ENCODE data around the gene DOCK11. TPM values are rescaled to one million over a fixed set of nuclear protein-coding genes. Genes with fewer than 3 reads are reported as not detected.

The DOCK11 gene
- polyA plus RNA-seq, 6 donors from 2014 or later, result 15.4 to 29.9 (median 19.7) TPM

- Mint-ChIP-seq H3K27me3 (no peaks in the 10 kb centered on the region), H3K4me1 (no peaks in the 10 kb centered on the region), H3K36me3 (peaks cover 0 to 13% of the 10 kb centered on the region in 2 donors), H3K9me3 (no peaks in the 10 kb centered on the region), H3K4me3 (no peak overlapping the region), H3K27ac (no peak overlapping the region)
- no peak for ATAC-seq (ENCODE audit: low read depth in 2 of 2)
- no peak for DNase-seq
These were observed 53.2 kb downstream of the DOCK11 start for GRCh38 chrX:118548841-118549240.

- H3K36me3 Mint-ChIP-seq, result peaks cover 0 to 13% of the 10 kb centered on the region in 2 donors
- H3K4me1 Mint-ChIP-seq, result peaks cover 0 to 5% (median 0%) of the 10 kb centered on the region in 3 donors
- DNase-seq (no peak), ATAC-seq (ENCODE audit: low read depth in 2 of 2) (no peak)
- H3K9me3 Mint-ChIP-seq, result no peaks in the 10 kb centered on the region
- peak overlapping the region in 1 of 6 donors; percentile 73 for H3K27ac Mint-ChIP-seq
- no peaks in the 10 kb centered on the region for H3K27me3 Mint-ChIP-seq
- no peak overlapping the region for H3K4me3 Mint-ChIP-seq
These were observed 55.2 kb downstream of the DOCK11 start for GRCh38 chrX:118550792-118551191.

GRCh38 chrX:118551426-118551825 lies 55.8 kb downstream of the DOCK11 start:
- H3K4me1 Mint-ChIP-seq, result peaks cover 0 to 5% (median 0%) of the 10 kb centered on the region in 3 donors
- no peaks in the 10 kb centered on the region for H3K9me3 Mint-ChIP-seq
- no peaks in the 10 kb centered on the region for H3K27me3 Mint-ChIP-seq
- no peak overlapping the region for H3K4me3 Mint-ChIP-seq
- H3K36me3 Mint-ChIP-seq, result peaks cover 0 to 13% of the 10 kb centered on the region in 2 donors
- no peak for ATAC-seq (ENCODE audit: low read depth in 2 of 2)
- peak overlapping the region in 2 of 6 donors; percentile 32 to 53 for H3K27ac Mint-ChIP-seq
- no peak for DNase-seq

- Mint-ChIP-seq H3K9me3 (peaks cover 0 to 2% (median 0%) of the 10 kb centered on the region in 7 donors), H3K27ac (peak overlapping the region in 1 of 6 donors; percentile 53), H3K4me1 (peaks cover 0 to 11% (median 4%) of the 10 kb centered on the region in 3 donors), H3K36me3 (peaks cover 9 to 17% of the 10 kb centered on the region in 2 donors), H3K27me3 (no peaks in the 10 kb centered on the region), H3K4me3 (no peak overlapping the region)
- DNase-seq, result no peak
- ATAC-seq (ENCODE audit: low read depth in 2 of 2), result no peak
These were observed 56.7 kb downstream of the DOCK11 start for GRCh38 chrX:118552121-118552900.

DNA sequence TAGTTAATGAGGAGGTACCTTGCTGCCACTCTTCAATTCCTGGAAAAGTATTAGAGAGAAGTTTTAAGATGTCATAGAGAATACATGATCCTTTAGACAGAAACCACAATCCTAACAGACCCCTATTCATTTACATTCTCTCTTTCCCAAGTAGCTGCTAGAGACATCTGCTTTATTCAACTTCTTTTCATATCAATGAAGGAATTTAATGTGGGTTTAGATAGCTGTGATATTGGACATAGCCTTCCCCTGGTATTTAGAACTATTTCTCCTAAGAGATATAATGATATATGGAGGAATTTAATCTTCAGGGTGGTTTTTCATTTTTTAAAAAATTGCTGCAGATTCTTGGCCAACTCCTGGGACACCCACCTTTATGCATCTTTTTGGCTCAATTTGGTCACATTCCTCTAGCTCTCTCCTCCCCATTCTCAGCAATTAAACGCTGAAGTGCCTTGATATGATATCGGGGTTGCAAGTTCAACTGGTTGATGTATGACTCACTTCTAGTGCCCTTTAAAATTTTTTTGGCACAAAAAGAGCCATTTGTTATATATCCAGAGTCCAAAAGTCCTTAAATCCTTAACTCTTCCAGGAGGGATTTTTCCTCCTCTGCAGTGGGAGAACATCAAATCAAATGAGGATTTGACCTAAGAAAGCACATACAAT lies 57.6 kb downstream of the DOCK11 start:
- Mint-ChIP-seq H3K4me3 (no peak overlapping the region), H3K27ac (no peak overlapping the region), H3K36me3 (peaks cover 10 to 12% of the 10 kb centered on the region in 2 donors), H3K4me1 (peaks cover 0 to 11% (median 4%) of the 10 kb centered on the region in 3 donors), H3K27me3 (no peaks in the 10 kb centered on the region), H3K9me3 (peaks cover 0 to 2% (median 0%) of the 10 kb centered on the region in 7 donors)
- no peak for ATAC-seq (ENCODE audit: low read depth in 2 of 2)
- no peak for DNase-seq

GRCh38 chrX:118554511-118554910 lies 58.9 kb downstream of the DOCK11 start:
- ATAC-seq (ENCODE audit: low read depth in 2 of 2), result no peak
- DNase-seq, result no peak
- peaks cover 10 to 12% of the 10 kb centered on the region in 2 donors for H3K36me3 Mint-ChIP-seq
- H3K27ac Mint-ChIP-seq, result peak overlapping the region in 1 of 6 donors; percentile 63
- H3K9me3 Mint-ChIP-seq, result peaks cover 0 to 2% (median 0%) of the 10 kb centered on the region in 7 donors
- H3K4me3 Mint-ChIP-seq, result no peak overlapping the region
- H3K27me3 Mint-ChIP-seq, result no peaks in the 10 kb centered on the region
- peaks cover 0 to 11% (median 4%) of the 10 kb centered on the region in 3 donors for H3K4me1 Mint-ChIP-seq

DNA sequence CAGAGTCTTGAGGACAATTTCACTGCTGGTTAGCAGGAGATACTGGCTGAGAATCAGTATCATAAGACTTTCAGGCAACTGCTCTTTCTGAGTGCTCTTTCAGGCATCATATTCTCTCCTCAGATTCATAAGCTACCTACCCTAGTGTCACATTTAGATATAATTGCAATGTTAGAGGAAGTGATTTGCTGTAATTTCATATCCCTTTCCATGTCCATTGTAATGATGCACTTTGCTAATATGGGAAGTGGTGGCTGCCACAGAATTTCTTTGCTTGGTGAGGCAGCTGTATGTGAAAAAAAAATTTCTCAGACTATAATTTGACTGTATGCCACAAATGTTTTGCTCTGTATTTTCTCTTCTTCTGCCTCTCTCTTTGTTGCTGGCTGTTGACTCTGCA lies 63.3 kb downstream of the DOCK11 start:
- H3K36me3 Mint-ChIP-seq, result peaks cover 4 to 21% of the 10 kb centered on the region in 2 donors
- H3K27ac Mint-ChIP-seq, result peak overlapping the region in 1 of 6 donors; percentile 37
- H3K4me1 Mint-ChIP-seq, result peaks cover 0 to 21% (median 4%) of the 10 kb centered on the region in 3 donors
- H3K9me3 Mint-ChIP-seq, result peaks cover 0 to 2% (median 0%) of the 10 kb centered on the region in 7 donors
- no peak for ATAC-seq (ENCODE audit: low read depth in 2 of 2)
- no peak for DNase-seq
- no peaks in the 10 kb centered on the region for H3K27me3 Mint-ChIP-seq
- no peak overlapping the region for H3K4me3 Mint-ChIP-seq

DNA sequence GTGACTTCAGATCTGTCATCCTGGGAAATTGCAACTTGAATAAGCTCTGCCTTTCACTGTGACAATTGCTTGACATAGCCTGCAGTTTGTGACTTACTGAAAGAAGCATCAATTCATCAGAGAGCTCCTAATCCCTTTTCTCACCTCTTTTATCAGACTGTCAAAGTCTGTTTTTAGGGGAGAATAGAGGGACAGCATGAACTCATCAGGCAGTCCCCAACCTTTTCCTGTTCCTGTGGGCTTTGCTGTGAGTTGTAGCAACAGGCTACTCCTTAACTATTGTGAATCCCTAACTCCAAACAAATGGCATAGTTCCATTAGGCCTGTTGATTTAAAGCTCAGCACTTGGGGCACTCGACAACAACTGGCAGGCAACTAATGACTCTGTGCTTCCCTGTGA lies 64.9 kb downstream of the DOCK11 start:
- no peak overlapping the region for H3K4me3 Mint-ChIP-seq
- peaks cover 0 to 2% (median 0%) of the 10 kb centered on the region in 7 donors for H3K9me3 Mint-ChIP-seq
- no peaks in the 10 kb centered on the region for H3K27me3 Mint-ChIP-seq
- H3K36me3 Mint-ChIP-seq, result peaks cover 4 to 21% of the 10 kb centered on the region in 2 donors
- DNase-seq, result no peak
- peak overlapping the region in 1 of 6 donors; percentile 6 for H3K27ac Mint-ChIP-seq
- no peak for ATAC-seq (ENCODE audit: low read depth in 2 of 2)
- H3K4me1 Mint-ChIP-seq, result peaks cover 0 to 20% (median 4%) of the 10 kb centered on the region in 3 donors

- peaks cover 0 to 14% (median 0%) of the 10 kb centered on the region in 3 donors for H3K4me1 Mint-ChIP-seq
- no peaks in the 10 kb centered on the region for H3K27me3 Mint-ChIP-seq
These were observed 67.1 kb downstream of the DOCK11 start for GRCh38 chrX:118562582-118563164.

DNA sequence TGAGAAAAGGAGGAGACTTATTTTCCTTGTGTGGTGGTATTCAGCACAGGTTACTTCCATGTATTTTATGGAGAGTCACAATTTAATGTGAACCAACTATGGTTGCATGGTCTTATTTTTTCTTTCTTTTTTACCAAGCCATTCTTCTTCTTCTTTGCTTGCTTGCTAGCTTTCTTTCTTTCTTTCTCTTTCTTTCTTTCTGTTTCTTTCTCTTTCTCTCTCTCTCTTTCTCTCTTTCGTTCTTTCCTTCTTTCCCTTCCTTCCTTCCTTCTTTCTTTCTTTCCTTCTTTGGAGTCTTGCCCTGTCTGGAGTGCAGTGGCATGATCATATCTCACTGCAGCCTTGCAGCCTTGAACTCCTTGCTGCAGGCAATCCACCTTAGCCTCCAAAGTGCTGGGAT lies 68.9 kb downstream of the DOCK11 start:
- DNase-seq (no peak), ATAC-seq (ENCODE audit: low read depth in 2 of 2) (no peak)
- no peaks in the 10 kb centered on the region for H3K27me3 Mint-ChIP-seq
- peaks cover 0 to 12% of the 10 kb centered on the region in 2 donors for H3K36me3 Mint-ChIP-seq
- H3K4me1 Mint-ChIP-seq, result peaks cover 0 to 14% (median 0%) of the 10 kb centered on the region in 3 donors
- peaks cover 0 to 1% (median 0%) of the 10 kb centered on the region in 7 donors for H3K9me3 Mint-ChIP-seq
- H3K4me3 Mint-ChIP-seq, result no peak overlapping the region
- H3K27ac Mint-ChIP-seq, result peak overlapping the region in 1 of 6 donors; percentile 79

More at GRCh38 chrX:118562582-118563164, 67.1 kb downstream of the DOCK11 start:
- DNase-seq (no peak), ATAC-seq (ENCODE audit: low read depth in 2 of 2) (no peak)
- Mint-ChIP-seq H3K27ac (peak overlapping the region in 3 of 6 donors; percentile 16 to 47 (median 16)), H3K4me3 (no peak overlapping the region), H3K36me3 (peaks cover 0 to 12% of the 10 kb centered on the region in 2 donors), H3K9me3 (peaks cover 0 to 1% (median 0%) of the 10 kb centered on the region in 7 donors)

- Mint-ChIP-seq H3K4me3 (no peak overlapping the region), H3K9me3 (peaks cover 0 to 1% (median 0%) of the 10 kb centered on the region in 7 donors), H3K4me1 (peaks cover 0 to 14% (median 0%) of the 10 kb centered on the region in 3 donors), H3K27ac (peak overlapping the region in 2 of 6 donors; percentile 17 to 63), H3K36me3 (peaks cover 0 to 12% of the 10 kb centered on the region in 2 donors), H3K27me3 (no peaks in the 10 kb centered on the region)
- ATAC-seq (ENCODE audit: low read depth in 2 of 2), result no peak
- DNase-seq, result no peak
These were observed 70.2 kb downstream of the DOCK11 start for GRCh38 chrX:118565853-118566252.

DNA sequence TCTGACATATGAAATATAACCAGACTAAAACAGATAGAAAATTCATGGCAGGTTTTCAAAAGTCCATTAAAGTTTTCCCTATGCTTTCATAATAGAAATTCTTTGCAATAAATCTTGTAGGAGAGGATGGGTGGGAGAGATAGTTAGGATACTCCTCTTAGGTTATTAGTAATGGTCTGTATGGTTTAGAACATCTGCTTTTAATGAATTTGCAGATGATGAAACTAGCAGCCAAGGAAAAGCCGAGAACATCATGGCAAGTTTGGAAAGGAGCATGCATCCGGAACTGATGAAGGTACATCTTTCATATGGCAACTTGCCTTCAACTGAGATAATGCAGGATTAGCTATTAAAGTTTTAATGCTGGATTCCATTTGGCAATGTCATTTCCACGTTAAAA lies 70.7 kb downstream of the DOCK11 start:
- peak overlapping the region in 2 of 6 donors; percentile 43 to 63 for H3K27ac Mint-ChIP-seq
- H3K27me3 Mint-ChIP-seq, result no peaks in the 10 kb centered on the region
- peaks cover 0 to 1% (median 0%) of the 10 kb centered on the region in 7 donors for H3K9me3 Mint-ChIP-seq
- H3K36me3 Mint-ChIP-seq, result peaks cover 0 to 12% of the 10 kb centered on the region in 2 donors
- H3K4me3 Mint-ChIP-seq, result no peak overlapping the region
- ATAC-seq (ENCODE audit: low read depth in 2 of 2) (no peak), DNase-seq (no peak)
- peaks cover 0 to 14% (median 0%) of the 10 kb centered on the region in 3 donors for H3K4me1 Mint-ChIP-seq

GRCh38 chrX:118569676-118570075 lies 74.1 kb downstream of the DOCK11 start:
- Mint-ChIP-seq H3K27ac (no peak overlapping the region), H3K27me3 (no peaks in the 10 kb centered on the region), H3K9me3 (peaks cover 0 to 2% (median 0%) of the 10 kb centered on the region in 7 donors), H3K4me3 (no peak overlapping the region), H3K4me1 (peaks cover 0 to under 1% (median 0%) of the 10 kb centered on the region in 3 donors), H3K36me3 (peaks cover 0 to 7% of the 10 kb centered on the region in 2 donors)
- ATAC-seq (ENCODE audit: low read depth in 2 of 2) (no peak), DNase-seq (no peak)

Measured in naive B cell (primary cell).